Stimulated activated naive CD8-positive, alpha-beta T cell treated with anti-CD3 and anti-CD28 coated beads, Interleukin-15, Interleukin-2, amounts not matched to agents 100 ng/mL and 50 ng/mL, for 24 hours (primary cell): ENCODE data around the gene AFMID.
"Not testable (repeated sequence)": the region's sequence is repeated elsewhere in the genome, so short reads cannot be mapped to it uniquely, and the experiment has no call there.

Experiments
- H3K27ac Mint-ChIP-seq: one replicate; pipeline ENCODE4 v1.8.0; 2021; ENCODE audit warnings: mild to moderate bottlenecking, mixed read lengths
- H3K27me3 Mint-ChIP-seq: one replicate; pipeline ENCODE4 v1.8.0; 2021; ENCODE audit warnings: mixed read lengths
- H3K36me3 Mint-ChIP-seq: one replicate; pipeline ENCODE4 v1.8.0; 2021; ENCODE audit warnings: low read depth, mixed read lengths
- H3K4me1 Mint-ChIP-seq: one replicate; pipeline ENCODE4 v1.8.0; 2021; ENCODE audit warnings: low read depth, mixed read lengths
- H3K4me3 Mint-ChIP-seq: one replicate; pipeline ENCODE4 v1.8.0; 2021; ENCODE audit warnings: mild to moderate bottlenecking, mixed read lengths
- H3K9me3 Mint-ChIP-seq: one replicate; pipeline ENCODE4 v1.8.0; 2021; ENCODE audit warnings: mixed read lengths

The AFMID gene

DNA sequence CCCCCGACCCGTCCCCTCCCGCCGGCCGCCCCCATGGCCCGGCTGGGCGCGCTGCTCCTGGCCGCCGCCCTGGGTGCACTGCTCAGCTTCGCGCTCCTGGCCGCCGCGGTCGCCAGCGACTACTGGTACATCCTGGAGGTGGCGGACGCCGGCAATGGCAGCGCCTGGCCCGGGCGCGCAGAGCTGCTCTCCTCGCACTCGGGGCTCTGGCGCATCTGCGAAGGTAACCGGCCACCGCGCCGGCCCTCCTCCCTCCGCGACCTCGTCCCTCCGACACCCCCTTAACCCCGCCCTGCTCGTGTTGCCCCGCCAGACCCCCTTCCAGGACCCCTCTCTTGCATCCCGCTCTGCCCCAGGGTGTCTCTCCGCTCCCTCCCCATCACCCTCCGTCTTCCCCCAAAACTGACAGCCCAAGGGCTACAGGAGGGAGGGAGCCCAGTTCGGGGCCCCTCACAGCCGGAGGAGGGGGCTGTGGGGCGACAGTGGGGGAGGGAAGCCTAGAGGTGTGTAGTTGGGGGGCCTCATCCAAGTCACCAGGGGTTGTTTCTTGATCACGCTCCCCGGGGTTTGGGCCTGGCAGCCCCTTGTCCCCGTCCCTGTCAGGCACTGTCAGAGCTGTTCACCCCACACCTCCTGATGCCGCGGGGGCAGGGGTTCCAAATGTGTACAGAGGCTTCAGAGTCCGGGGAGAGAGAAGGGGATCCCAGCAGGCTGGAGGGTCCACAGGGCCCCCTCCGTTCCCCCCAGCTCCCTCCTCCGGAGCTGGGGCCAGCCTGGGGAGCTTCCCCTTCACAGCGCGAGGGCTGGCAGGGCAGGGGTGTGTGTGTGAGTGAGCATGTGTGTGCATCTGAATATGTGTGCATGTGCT is 45.1 kb downstream of the AFMID start:
- H3K27ac Mint-ChIP-seq = no peak overlapping the region
- H3K4me1 Mint-ChIP-seq = peaks cover 8% of the 10 kb centered on the region
- H3K36me3 Mint-ChIP-seq = no peaks in the 10 kb centered on the region
- no peaks in the 10 kb centered on the region for H3K9me3 Mint-ChIP-seq
- H3K4me3 Mint-ChIP-seq = no peak overlapping the region
- H3K27me3 Mint-ChIP-seq = peaks cover 31% of the 10 kb centered on the region

DNA sequence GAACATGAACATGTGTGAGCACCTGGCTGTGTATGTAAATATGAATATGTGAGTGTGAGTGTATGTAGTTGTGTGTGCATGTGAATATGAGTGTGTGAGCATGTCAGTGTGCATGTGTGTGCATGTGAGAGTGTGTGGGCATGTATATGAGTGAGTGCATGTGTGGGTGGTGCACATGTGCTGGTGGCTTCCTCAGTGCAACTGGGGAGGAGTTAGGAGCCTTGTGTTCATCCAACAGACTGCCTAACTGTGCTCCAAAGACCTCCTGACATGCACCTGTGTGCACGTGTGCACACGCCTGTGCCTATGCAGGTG is 45.7 kb downstream of the AFMID start:
- Mint-ChIP-seq H3K27ac (no peak overlapping the region), H3K4me3 (no peak overlapping the region), H3K27me3 (peaks cover 26% of the 10 kb centered on the region)

DNA sequence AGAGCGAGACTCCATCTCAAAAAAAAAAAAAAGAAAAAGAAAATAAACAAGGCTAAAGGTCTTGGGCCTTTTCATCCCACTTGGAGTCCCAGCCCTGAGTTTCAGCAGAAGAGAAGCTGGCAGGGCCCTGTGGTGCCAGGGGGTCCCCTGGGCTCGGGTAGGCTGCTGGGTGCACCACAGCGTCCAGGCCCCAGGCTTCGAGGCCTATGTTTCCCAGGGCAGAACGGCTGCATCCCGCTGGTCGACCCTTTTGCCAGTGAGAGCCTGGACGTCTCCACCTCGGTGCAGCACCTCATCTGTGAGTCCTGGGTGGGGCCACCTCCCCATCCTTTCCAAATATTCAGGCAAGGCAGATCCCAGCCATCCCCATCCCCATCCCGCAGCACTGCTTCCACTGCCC is 46.5 kb downstream of the AFMID start:
- H3K4me3 Mint-ChIP-seq = no peak overlapping the region
- H3K27me3 Mint-ChIP-seq = peaks cover 26% of the 10 kb centered on the region

More for the DNA sequence above, 45.7 kb downstream of the AFMID start:
- Mint-ChIP-seq H3K36me3 (no peaks in the 10 kb centered on the region), H3K9me3 (no peaks in the 10 kb centered on the region), H3K4me1 (peaks cover 8% of the 10 kb centered on the region)

DNA sequence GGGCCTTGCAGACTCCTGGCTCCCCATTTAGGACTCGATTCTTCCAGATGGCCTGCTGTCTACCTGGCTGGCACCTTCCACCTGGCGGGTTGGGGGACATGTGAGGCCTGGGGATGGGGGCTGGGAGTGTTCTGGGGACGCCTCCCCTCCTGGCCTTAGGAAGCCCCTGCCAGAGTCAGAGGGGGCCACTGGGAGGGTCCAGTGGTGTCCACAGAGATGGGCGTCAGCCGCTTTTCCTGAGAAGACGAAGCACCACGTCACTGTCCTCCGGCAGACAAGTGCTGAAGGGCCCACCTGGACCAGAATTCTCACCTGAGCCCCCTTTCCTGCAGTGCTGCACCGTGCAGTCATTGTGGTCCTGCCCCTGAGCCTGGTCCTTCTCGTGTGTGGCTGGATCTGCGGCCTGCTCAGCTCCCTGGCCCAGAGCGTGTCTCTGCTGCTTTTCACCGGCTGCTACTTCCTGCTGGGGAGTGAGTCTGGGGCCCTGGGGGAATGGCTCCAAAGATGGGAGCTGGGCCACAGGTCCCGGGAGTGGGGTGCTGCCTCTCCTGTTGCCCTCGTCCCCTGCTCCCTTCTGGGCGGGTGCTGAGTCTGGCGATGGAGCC is 47.2 kb downstream of the AFMID start:
- H3K4me1 Mint-ChIP-seq = peaks cover 8% of the 10 kb centered on the region
- peaks cover 26% of the 10 kb centered on the region for H3K27me3 Mint-ChIP-seq
- no peak overlapping the region for H3K4me3 Mint-ChIP-seq
- no peaks in the 10 kb centered on the region for H3K9me3 Mint-ChIP-seq
- no peak overlapping the region for H3K27ac Mint-ChIP-seq
- no peaks in the 10 kb centered on the region for H3K36me3 Mint-ChIP-seq

More for the DNA sequence above, 46.5 kb downstream of the AFMID start:
- Mint-ChIP-seq H3K9me3 (no peaks in the 10 kb centered on the region), H3K36me3 (no peaks in the 10 kb centered on the region), H3K4me1 (peaks cover 8% of the 10 kb centered on the region), H3K27ac (no peak overlapping the region)

DNA sequence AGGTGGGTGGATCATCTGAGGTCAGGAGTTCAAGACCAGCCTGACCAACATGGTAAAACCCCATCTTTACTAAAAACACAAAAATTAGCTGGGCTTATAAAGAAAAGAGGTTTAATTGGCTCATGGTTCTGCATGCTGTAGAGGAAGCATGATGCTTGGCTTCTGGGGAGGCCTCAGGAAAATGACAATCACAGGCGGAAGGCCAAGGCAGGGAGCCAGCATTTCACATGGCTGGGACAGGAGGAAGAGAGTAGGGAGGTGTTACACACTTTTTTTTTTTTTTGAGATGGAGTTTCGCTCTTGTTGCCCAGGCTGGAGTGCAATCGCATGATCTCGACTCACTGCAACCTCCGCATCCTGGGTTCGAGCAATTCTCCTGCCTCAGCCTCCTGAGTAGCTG is 47.9 kb downstream of the AFMID start:
- not testable (repeated sequence) for H3K9me3 Mint-ChIP-seq, H3K36me3 Mint-ChIP-seq, H3K27ac Mint-ChIP-seq, H3K4me1 Mint-ChIP-seq, H3K4me3 Mint-ChIP-seq
- peaks cover 26% of the 10 kb centered on the region for H3K27me3 Mint-ChIP-seq

DNA sequence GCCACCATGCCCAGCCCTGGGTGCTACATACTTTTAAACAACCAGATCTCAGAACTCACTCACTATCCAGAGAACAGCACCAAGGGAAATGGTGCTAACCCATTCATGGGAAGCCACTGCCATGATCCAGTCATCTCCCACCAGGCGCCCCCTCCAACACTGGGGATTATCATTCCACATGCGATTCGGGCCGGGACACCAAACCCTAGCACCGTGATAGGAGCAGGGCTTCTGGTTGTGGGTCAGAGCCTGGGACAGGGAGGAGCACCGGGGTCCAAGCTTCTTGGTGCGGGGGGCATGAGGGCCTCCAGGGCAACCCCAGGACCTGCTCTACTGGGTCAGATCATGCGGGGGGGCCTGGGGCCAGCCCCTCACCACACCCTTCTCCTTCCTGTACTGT is 48.7 kb downstream of the AFMID start:
- no peaks in the 10 kb centered on the region for H3K36me3 Mint-ChIP-seq
- H3K9me3 Mint-ChIP-seq = no peaks in the 10 kb centered on the region
- H3K4me1 Mint-ChIP-seq = peaks cover 5% of the 10 kb centered on the region

DNA sequence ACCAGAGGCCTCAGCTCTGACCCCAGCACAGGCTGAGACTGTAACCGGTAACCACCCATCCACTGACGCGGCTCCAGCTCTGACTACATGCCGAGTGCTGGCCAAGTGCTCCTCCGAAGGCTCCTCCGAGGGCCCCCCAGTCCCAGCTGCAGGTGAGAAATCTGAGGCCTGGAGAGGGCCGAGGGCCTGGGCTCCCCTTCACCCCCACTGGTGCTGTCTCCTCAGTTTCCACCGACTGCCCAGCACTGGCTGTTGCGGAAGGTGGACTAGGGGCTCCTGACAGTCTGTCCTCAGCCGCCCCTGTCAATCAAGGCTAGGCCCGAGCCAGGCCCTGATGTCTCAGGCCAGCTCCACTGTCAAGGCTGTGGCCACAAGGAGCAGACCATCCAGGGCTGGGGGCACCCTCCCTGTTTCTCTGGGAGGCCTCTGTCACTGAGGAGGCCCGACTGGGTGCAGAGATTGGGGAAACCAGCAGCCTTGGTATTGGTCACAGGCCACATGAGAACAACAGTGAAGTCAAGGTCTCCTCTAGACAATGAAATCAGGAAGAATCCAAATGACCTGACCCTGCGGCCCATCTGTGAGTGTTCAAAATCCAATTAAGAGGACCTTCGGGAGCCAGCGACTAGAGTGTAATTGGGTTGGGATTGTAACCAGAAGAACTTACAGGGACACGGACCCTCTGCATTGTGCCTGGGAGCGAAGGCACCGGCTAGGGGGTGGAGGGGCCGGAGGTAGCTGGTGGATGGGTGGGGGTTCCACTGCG is 49.4 kb downstream of the AFMID start:
- H3K4me1 Mint-ChIP-seq = peaks cover 4% of the 10 kb centered on the region
- H3K27ac Mint-ChIP-seq = no peak overlapping the region
- H3K27me3 Mint-ChIP-seq = peaks cover 14% of the 10 kb centered on the region
- no peaks in the 10 kb centered on the region for H3K9me3 Mint-ChIP-seq
- H3K4me3 Mint-ChIP-seq = no peak overlapping the region
- H3K36me3 Mint-ChIP-seq = no peaks in the 10 kb centered on the region

More for the DNA sequence above, 48.7 kb downstream of the AFMID start:
- Mint-ChIP-seq H3K27me3 (peaks cover 20% of the 10 kb centered on the region), H3K27ac (no peak overlapping the region), H3K4me3 (no peak overlapping the region)

DNA sequence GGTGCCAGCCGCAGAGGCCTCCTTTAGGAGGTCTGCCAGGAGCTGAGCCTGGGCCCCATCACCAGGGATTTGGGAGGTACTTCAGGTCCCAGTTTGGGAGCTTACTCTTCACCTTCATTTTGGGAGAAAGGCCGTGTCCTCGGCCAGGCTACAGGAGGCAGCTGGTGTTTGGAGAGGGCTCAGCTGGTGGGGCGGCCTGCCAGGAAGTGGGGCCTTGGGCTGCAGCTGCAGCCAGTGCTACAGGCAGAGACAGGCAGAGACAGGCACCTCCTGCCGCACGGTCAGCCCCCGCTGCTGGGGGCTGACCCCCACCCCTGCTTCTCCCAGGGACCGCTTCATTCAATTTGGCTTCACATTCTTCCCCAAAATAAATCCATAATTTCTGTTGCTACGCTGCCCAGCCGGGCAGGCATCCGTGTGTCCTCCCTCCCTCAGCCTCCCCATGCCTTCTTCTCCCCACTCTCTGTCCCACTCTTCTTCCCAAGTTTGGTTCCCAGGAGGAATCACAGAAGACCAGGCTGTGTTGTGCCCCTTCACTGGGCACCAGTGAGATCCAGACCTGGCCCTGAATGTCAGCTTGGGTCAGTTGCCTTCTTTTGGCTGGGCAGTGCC is 50.3 kb downstream of the AFMID start:
- Mint-ChIP-seq H3K27ac (no peak overlapping the region), H3K4me3 (no peak overlapping the region), H3K9me3 (no peaks in the 10 kb centered on the region), H3K36me3 (no peaks in the 10 kb centered on the region), H3K4me1 (peaks cover 5% of the 10 kb centered on the region), H3K27me3 (peaks cover 7% of the 10 kb centered on the region)

DNA sequence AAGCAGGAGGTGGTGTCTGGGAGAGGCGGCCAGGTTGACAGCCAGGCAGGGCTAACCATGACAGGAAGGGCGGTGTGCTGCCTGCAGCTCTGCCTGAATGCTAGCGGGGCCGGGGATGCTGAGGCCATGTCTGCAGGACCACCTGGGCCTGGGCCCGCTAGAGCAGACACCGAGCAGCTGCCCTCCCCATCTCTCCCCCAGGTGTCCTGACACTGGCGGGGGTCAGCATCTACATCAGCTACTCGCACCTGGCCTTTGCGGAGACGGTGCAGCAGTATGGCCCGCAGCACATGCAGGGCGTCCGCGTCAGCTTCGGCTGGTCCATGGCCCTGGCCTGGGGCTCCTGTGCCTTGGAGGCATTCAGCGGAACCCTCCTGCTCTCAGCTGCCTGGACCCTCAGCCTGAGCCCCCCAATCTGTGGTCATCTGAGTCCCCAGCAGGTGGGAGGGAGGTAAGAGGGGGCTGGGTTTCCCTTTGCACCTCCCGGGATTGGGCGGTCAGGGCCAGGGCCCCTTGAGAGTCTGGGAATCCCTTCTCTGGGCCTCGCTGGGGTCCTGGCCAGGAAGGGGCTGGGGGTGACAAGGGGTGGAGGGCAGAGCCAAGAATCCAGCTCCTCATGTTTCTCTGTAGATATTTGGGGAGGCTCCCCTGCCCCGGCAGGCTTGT is 51.8 kb downstream of the AFMID start:
- Mint-ChIP-seq H3K9me3 (no peaks in the 10 kb centered on the region), H3K36me3 (no peaks in the 10 kb centered on the region), H3K4me1 (peaks cover 3% of the 10 kb centered on the region), H3K27ac (no peak overlapping the region), H3K27me3 (no peaks in the 10 kb centered on the region), H3K4me3 (no peak overlapping the region)

DNA sequence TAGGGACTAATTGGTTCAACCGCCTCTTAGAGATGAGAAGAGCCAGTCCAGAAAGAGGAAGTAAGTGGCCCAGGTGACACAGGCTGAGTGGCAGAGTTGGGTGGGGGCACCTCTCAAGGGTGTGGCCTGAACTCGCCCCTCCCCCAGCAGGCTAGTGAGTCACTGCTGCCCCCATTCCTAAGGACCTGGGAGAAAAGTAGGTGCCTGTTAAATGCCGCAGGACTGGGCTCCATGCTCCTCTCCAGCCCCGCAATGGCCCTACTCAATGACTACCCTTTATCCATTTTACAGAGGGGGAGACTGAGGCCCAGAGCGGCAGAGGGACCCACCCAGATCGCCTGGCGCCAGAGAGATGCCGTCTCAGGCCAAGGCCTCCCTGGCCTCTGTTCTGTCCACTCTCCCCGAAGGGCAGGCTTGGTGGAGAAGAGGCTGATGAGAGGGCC is 52.3 kb downstream of the AFMID start:
- Mint-ChIP-seq H3K27me3 (no peaks in the 10 kb centered on the region), H3K27ac (no peak overlapping the region), H3K4me3 (no peak overlapping the region), H3K36me3 (no peaks in the 10 kb centered on the region), H3K9me3 (no peaks in the 10 kb centered on the region), H3K4me1 (peaks cover 3% of the 10 kb centered on the region)

DNA sequence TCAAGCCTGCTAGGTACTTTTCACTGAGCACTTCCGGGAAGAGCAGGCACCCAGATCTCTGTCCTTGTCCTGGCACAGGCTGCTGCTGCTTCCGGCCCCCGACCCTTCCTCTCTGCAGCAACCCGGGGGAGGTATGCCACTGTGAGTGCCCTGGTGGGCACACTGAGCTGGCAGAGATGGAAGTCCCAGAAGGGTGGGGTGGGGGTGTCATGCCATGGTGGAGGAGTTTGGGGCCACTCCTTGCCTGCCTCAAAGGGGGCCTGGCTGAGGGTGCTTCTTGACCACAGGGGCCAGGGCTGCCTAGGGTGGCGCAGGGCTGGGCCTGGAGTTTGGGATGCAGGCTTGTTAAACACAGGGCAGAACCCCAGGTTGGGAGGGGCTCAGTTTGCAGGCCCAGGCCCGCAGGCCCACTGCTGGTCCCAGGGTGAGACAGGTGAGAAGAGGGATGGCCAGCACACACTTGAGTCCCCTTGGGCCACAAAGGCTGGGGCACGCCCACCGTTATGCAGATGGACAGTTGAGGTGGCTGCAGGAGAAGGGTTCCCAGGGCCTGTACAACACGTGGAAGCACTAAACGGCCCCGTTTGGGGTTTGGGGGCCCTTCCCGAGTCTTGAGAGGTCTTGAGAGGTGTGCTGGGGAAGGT is 53.0 kb downstream of the AFMID start:
- no peak overlapping the region for H3K4me3 Mint-ChIP-seq
- H3K27ac Mint-ChIP-seq = no peak overlapping the region
- no peaks in the 10 kb centered on the region for H3K36me3 Mint-ChIP-seq
- no peaks in the 10 kb centered on the region for H3K27me3 Mint-ChIP-seq
- peaks cover 3% of the 10 kb centered on the region for H3K4me1 Mint-ChIP-seq
- no peaks in the 10 kb centered on the region for H3K9me3 Mint-ChIP-seq

DNA sequence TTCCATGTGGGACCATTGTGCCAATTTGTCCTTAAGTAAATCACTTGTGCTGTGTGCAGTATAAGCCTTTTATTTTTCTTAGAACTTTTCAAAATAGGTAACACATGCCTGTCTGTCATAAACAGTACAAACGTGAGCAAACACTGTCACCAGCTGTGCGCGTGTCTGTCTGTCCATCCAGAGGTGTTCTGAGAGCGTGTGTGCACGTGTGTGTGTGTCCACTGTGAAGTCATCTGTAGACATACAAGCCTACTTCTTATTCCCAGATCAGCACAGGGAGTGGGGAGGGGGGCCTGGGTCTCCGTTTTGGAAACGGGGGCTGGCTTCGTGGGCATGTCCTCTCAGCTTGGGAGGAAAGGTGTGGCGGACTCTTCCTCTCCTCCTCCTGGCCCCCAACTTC is 53.7 kb downstream of the AFMID start:
- Mint-ChIP-seq H3K27me3 (no peaks in the 10 kb centered on the region), H3K4me3 (no peak overlapping the region), H3K4me1 (peaks cover 3% of the 10 kb centered on the region), H3K9me3 (no peaks in the 10 kb centered on the region), H3K27ac (no peak overlapping the region), H3K36me3 (no peaks in the 10 kb centered on the region)

DNA sequence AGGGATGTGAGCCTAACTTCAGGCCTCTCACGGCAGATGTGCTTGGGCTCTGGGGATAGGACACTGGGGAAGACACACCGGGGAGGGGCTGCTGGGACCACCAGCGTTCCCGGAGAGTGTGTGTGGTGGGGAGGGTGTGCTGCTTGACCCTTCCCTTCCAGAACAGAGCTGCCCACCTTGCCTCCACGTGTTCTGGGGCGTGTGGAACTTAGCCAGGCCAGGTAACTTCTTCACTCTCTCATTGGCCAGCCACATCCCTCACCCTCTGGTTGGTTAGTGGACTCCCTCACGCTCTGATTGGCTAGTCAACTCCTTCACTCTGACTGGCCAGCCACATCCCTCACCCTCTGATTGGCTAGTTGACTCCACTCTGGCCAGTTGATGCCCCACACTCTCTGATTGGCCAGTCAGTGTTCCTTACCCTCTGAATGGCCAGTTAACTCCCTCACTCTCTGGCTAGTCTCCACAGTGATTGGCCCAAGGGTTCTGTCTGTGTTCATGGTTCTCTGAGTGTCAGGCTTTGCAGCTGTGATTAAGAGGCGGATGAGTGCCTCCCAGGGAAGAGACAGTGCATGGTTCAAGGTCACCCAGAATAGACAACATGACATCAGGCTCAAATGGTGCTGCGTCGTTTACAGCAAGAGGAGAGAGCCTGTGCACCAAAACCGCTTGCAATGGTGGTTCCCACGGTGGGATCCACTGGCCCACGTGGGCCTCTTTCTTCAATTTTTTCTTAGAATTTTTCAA is 54.3 kb downstream of the AFMID start:
- no peak overlapping the region for H3K4me3 Mint-ChIP-seq
- H3K27me3 Mint-ChIP-seq = no peaks in the 10 kb centered on the region
- no peak overlapping the region for H3K27ac Mint-ChIP-seq
- peaks cover 3% of the 10 kb centered on the region for H3K4me1 Mint-ChIP-seq
- no peaks in the 10 kb centered on the region for H3K9me3 Mint-ChIP-seq
- H3K36me3 Mint-ChIP-seq = no peaks in the 10 kb centered on the region
